Stimulated activated CD8-positive, alpha-beta memory T cell treated with anti-CD3 and anti-CD28 coated beads, Interleukin-4, amount 100 ng/mL, for 1 hour (primary cell): Measurements from ENCODE around the gene GIT2.
"Not testable (repeated sequence)": the region's sequence is repeated elsewhere in the genome, so short reads cannot be mapped to it uniquely, and the experiment has no call there.

Experiments used
- DNase-seq, 2 donors: peaks; one replicate each; pipeline ENCODE4 v3.0.0-alpha.2; 2020; ENCODE audit warnings: low read depth in 2 of 2, low spot score in 1 of 2

The GIT2 gene

DNA sequence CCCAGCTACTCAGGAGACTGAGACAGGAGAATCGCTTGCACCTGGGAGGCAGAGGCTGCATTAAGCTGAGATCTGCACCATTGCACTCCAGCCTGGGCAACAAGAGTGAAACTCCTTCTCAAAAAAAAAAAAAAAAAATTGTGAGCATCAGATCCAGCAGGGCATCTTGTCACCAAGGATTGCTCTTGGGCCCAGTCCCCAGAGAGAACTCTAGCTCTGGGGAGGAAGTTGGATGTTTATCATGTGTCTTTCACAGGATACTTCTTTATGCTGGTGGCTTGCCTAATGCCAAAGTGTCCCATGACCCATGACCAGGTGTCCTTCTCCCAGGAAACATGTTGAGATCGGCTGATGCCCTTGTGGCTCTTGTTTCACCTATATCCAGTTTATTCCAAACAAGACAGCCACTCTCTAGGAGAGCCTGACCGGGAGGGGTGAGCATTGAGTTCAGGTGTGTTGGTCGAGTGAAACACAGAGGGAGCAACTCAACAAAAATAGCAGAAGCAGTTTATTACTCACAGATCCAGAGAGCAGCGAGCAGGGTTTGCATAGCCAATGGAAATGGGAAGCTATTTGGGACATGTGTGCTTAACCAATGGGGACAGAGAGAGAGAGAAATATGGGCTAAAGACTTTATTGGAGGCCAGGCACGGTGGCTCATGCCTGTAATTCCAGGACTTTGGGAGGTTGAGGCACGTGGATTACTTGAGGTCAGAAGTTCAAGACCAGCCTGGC, 102.7 kb downstream of the GIT2 start:
- no peak for DNase-seq

DNA sequence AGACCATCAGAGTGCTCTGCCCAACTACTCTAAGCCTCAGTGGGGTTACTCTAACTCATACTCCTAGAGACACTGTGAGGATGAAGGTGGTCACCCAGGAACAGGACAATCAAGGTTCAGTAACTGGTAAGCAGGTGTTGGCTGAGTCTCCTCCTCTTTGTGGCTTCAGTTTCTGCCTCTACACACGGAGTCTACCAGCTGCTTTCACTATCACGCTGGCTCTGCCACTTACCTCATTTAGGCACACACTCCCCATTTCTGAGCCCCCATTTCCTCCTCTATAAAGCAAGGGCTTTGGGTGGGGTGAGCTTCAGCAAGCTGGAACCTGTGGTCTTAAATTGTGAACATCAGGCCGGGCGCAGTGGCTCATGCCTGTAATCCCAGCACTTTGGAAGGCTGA, 103.4 kb downstream of the GIT2 start:
- DNase-seq: no peak

DNA sequence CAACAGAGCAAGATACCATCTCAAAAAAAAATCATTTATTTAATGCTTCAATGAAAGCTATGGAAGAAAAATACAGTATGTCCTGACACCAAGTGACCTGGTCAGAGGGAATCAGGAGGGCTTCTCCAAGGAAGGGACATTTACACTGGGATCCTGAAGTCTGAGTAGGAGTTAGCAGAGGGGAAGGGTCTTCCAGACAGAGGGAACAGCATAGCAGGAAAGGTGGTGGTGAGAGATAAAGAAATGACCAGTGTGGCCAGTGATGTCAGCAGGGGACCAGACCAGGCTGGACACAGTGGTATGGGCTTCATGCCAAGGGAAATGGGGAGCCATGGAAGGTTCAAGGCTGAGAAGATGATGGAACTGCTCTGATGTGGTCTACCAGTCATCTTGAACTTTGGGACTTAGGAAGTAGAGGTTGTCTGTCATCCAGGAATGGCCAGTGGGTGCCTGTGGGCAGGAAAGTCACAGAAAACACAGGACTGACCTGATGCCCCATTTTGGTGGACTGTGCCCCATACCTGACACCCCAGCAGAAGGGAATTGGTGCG, 103.9 kb downstream of the GIT2 start:
- no peak for DNase-seq

DNA sequence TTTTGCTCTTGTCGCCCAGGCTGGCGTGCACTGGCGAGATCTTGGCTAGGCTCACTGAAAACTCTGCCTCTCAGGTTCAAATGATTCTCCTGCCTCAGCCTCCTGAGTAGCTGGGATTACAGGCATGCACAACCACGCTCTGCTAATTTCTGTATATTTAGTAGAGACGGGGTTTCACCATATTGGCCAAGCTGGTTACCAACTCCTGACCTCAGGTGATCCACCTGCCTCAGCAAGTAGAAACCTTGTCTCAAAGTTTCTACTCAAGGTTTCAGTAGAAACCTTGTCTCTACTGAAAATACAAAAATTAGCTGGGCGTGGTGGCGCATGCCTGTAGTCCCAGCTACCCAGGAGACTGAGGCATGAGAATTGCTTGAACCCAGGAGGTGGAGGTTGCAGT, 104.4 kb downstream of the GIT2 start:
- DNase-seq: not testable (repeated sequence)

DNA sequence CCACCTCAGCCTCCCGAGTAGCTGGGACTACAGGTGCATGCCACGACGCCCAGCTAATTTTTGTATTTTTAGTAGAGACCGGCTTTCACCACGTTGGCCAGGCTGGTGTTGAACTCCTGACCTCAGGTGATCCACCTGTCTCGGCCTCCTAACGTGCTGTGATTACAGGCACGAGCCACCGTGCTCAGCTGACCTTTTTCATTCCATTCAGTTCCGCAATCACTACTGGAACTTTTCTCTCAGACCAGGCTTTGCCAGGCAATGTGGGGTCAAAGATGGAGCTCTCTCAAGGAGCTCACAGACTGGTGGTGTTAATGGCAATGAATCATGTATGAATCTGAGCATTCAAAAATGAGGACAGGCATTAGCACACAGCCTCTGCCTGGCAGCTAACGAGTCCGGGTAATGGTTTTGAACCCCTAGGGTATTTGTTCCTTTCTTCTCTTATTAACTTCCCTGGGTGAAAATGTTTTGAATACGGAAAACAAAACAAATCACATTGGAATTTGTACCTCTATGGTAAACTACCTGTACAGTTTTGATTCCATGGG, 105.5 kb downstream of the GIT2 start:
- DNase-seq: no peak

DNA sequence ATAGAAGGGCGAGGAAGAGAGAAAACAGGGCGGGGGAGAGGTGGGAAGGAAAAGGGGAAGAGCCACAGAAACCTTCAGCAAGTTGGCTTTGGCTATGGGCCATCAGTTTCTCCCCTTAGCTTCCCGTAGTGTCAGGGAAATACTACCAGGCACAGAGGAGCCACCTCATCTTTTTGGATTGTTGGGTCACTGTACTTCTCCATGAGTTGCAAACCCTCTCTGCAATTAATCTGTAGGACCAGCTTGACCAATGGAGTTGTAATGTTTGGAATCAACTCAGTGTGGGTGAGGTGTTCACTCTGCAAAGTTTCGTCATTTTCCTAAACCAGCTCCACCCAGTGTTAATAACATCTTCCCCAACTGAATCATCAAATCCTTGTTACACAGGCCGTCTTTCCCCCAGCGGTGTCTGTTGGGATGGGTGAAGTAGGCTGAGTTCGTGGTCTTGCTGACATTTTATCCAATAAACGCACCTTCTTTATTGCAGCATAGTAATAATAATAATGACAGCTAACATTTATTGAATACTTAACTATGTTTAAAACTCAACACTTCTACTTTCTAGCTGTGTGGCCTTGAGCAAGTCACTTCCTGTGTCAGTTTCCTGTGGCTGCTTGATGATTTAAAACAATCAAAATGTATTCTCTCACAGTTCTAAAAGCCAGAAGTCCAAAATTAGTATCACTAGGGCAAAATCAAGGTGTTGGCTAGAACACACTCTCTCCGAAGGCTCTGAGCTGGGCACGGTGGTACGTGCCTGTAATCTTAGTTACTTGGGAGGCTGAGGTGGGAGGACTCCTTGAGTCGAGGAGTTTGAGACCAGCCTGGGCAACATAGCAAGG, 107.8 kb downstream of the GIT2 start:
- no peak for DNase-seq

DNA sequence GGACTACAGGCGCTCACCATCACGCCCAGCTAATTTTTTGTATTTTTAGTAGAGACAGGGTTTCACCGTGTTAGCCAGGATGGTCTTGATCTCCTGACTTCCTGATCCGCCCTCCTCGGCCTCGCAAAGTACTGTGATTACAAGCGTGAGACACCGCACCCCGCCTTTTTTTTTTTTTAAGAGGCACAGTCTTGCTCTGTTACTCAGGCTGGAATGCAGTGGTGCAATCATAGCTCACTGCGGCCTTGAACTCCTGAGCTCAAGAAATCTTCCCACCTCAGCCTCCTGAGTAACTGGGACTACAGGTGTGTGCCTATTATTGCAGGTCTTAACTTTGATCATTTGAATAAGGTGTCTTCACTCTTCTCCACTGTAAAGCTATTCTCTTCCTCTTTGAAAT, 110.6 kb downstream of the GIT2 start:
- DNase-seq: no peak

DNA sequence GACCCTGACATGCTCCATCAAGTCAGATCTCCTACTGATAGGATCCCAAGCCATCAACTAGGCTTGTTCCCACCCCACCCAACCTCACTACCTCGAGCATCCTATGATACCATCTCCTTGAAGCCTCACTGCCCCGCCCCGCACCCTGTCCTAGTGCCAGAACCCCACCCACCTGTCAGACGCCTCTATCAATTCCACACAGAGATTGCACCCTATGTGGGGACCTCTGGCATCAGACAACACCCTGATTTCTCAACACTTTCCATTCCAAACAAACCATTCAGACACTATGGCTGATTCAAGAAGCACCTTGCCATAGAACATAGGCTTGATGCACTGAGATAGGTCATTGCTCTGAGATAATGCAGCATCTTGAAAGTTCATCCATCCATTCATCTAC, 112.7 kb downstream of the GIT2 start:
- DNase-seq: no peak

DNA sequence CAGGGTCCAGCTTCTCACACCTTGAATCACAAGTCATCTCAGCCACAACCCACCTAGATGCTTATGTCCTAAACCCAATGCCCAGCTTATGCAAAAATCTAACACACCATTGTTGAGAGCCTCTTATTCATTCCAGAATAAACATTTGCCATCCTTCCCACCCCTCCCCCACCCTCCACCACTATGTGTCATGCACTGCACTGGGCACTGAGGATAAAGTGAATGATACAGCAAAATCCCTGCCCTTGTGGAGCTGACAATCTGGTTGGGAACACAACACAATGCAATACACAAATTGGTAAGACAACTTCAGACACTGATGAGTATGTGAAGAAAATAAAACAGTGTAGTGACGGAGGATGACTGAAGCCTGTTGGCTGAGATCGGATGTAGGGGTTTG, 114.4 kb downstream of the GIT2 start:
- DNase-seq: no peak

DNA sequence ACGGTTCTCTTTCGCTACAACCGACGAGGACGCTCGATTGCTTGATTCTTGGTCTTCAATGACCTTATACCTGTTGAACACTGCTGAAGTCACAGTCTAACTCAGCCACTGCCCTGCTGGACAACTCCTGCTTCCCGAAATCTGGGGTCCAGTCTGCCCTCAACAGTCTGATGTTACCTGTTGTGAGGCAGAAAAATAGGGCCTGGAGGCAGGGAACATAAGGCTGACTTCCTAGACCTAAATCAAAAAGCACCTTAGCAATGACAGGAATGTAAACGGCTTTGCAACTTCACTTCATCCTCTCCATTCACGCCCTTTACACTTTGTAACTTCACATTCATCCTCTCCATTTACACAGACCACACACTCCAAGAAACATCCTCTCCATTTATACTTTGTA, 115.2 kb downstream of the GIT2 start:
- DNase-seq: no peak

DNA sequence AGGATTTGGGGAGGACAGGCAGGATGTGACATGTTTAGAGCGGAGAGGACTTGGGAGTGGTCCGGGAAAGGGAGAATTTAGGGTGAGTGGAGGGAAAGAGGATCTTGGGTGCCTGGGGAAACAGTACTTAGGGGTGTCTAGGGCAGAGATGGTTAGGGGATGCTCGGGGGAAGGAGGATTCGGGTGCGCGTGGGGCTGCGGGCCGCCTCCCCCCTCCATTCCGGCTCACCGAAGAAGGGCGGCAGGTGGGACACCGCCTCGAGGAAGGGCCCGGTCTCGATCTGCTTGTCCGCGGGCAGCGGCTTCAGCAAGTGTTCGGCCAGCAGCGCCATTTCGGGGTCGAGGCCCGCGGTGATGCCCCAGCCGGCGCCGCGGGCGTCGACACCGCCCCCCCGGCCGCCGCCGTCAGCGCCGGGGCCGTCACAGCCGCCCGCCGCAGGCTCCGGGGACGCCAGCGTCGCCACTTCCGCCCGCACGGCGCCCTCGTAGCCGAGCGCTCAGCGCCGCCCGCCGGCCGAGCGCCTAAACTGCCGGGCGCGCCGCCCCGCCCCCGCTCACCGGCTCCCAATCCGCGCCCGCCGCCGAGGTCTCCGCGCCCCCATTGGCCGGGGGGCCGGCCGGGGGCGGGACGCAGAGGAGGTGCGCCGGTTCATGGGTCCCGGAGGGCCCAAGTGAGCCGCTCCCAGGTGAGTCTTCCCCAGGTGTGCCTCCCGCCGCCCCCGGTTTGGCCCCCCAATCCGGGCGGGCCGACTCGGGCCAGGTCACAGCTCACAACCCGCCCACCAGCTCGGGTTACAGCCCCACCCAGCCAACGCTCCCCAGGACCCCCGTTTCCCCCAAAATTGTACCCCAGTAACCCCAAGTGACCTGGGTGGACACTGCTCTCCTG, 115.9 kb downstream of the GIT2 start, which contains the start of gene GLTP:
GLTP (minus strand) TSS at position 499 of the 889 bp plus-strand sequence; CDS start at position 332, 167 bp downstream.
- DNase-seq: peak; percentile 53 to 78
